MCF 10A (cell line): ENCODE data around the gene BMPR1B. TPM values are rescaled to one million over a fixed set of nuclear protein-coding genes. Genes with fewer than 3 reads are reported as not detected.

ENCODE experiments used
- BruUV-seq: library from RNA; stranded (reverse); fragments of 400-500 nt; replicated peaks from 2 replicates; lab custom pipeline; 2021; lab: Mats Ljungman, UMichigan
- CTCF ChIA-PET: fragments of 300-600 bp; sonication (Branson Sonifier 250); formaldehyde crosslinking; extraction: SDS; loops from one replicate; lab custom pipeline; 2021; ENCODE audit warnings: antibody characterized with exemption, inconsistent platforms; lab: Yijun Ruan, JAX
- POLR2A ChIA-PET: fragments of 300-600, 350-650 bp; sonication (Branson Sonifier 250); formaldehyde crosslinking; extraction: SDS; loops from one replicate; lab custom pipeline; 2020; ENCODE audit warnings: antibody characterized with exemption, inconsistent platforms; lab: Yijun Ruan, JAX
- DNase-seq: peaks from one replicate; pipeline ENCODE4 v3.0.0-alpha.2; 2018; ENCODE audit not compliant: unreplicated experiment
- H3K27ac Mint-ChIP-seq: one replicate; pipeline ENCODE4 v1.8.0; 2022; ENCODE audit warnings: mild to moderate bottlenecking, low read depth, mixed read lengths; ENCODE audit not compliant: unreplicated experiment
- H3K27me3 Mint-ChIP-seq: one replicate; pipeline ENCODE4 v1.8.0; 2022; ENCODE audit warnings: mixed read lengths; ENCODE audit not compliant: insufficient read depth, unreplicated experiment
- H3K36me3 Mint-ChIP-seq: one replicate; pipeline ENCODE4 v1.8.0; 2022; ENCODE audit warnings: mild to moderate bottlenecking, moderate library complexity, mixed read lengths; ENCODE audit not compliant: insufficient read depth, unreplicated experiment
- H3K4me1 Mint-ChIP-seq: one replicate; pipeline ENCODE4 v1.8.0; 2022; ENCODE audit warnings: mixed read lengths; ENCODE audit not compliant: insufficient read depth, unreplicated experiment
- H3K4me3 Mint-ChIP-seq: one replicate; pipeline ENCODE4 v1.8.0; 2022; ENCODE audit warnings: mild to moderate bottlenecking, moderate library complexity, mixed read lengths; ENCODE audit not compliant: unreplicated experiment
- H3K9me3 Mint-ChIP-seq: one replicate; pipeline ENCODE4 v1.8.0; 2022; ENCODE audit warnings: mixed read lengths; ENCODE audit not compliant: unreplicated experiment
- intact Hi-C: fragments of 100-400 bp; cut with micrococcal nuclease; formaldehyde crosslinking; loops from 2 replicates; pipeline ENCODE4 v1.14.1; 2022
- total RNA-seq: library from RNA; stranded (reverse); gene quantifications from 2 replicates; pipeline ENCODE4 v1.2.3, GENCODE V29; 2022
- TF ChIP-seq, protein P1 (sequence below): fragments of 200-600 bp; IDR thresholded peaks from one replicate; pipeline ENCODE4 v1.8.0; 2022; ENCODE audit warnings: antibody characterized with exemption, mild to moderate bottlenecking; ENCODE audit not compliant: unreplicated experiment

Gene BMPR1B
- total RNA-seq, 1 experiment from 2014 or later = 18.8 TPM

DNA sequence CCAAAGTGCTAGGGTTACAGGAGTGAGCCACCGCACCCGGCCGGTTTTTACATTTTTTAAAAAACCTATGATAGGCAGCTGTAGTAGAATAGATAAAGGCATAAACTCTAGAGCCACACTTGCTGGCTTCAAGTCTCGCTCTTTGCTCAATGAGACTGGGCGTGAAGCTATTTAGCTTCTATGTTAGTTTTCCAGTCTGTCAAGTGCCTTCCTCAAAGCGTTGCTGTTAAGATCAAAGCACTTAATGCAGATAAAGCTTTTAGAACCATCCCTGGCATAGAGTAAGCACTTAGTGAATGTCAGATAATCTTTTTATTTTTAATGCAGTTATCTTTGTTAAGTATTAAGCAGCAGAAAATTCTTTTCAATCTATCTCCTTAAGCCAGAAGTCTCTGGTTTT lies 42.0 kb upstream of the BMPR1B start:
- CTCF ChIA-PET = interaction anchor here (0.6 to 0.9 kb wide), 2 partner anchors 15 to 16 kb away, joined by 3 read pairs; no protein-coding TSS in a partner anchor
- Mint-ChIP-seq H3K27me3 (no peaks in the 10 kb centered on the region), H3K36me3 (no peaks in the 10 kb centered on the region), H3K27ac (no peak overlapping the region), H3K4me1 (no peaks in the 10 kb centered on the region), H3K9me3 (no peaks in the 10 kb centered on the region), H3K4me3 (no peak overlapping the region)
- TF ChIP-seq, protein P1, sequence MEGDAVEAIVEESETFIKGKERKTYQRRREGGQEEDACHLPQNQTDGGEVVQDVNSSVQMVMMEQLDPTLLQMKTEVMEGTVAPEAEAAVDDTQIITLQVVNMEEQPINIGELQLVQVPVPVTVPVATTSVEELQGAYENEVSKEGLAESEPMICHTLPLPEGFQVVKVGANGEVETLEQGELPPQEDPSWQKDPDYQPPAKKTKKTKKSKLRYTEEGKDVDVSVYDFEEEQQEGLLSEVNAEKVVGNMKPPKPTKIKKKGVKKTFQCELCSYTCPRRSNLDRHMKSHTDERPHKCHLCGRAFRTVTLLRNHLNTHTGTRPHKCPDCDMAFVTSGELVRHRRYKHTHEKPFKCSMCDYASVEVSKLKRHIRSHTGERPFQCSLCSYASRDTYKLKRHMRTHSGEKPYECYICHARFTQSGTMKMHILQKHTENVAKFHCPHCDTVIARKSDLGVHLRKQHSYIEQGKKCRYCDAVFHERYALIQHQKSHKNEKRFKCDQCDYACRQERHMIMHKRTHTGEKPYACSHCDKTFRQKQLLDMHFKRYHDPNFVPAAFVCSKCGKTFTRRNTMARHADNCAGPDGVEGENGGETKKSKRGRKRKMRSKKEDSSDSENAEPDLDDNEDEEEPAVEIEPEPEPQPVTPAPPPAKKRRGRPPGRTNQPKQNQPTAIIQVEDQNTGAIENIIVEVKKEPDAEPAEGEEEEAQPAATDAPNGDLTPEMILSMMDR = no peak
- no TSS peak for BruUV-seq
- POLR2A ChIA-PET = no interaction called here
- intact Hi-C loops = no loop called here
- DNase-seq = no peak

GRCh38 chr4:94721310-94721709 lies 36.4 kb upstream of the BMPR1B start:
- DNase-seq = no peak
- intact Hi-C loops = no loop called here
- TF ChIP-seq, protein P1 = no peak
- Mint-ChIP-seq H3K36me3 (no peaks in the 10 kb centered on the region), H3K4me3 (no peak overlapping the region), H3K27ac (no peak overlapping the region), H3K4me1 (no peaks in the 10 kb centered on the region), H3K27me3 (no peaks in the 10 kb centered on the region), H3K9me3 (no peaks in the 10 kb centered on the region)
- BruUV-seq = no TSS peak
- ChIA-PET CTCF (interaction anchor here (0.6 kb wide), 1 partner anchor 287 kb away, joined by 3 read pairs; no protein-coding TSS in a partner anchor), POLR2A (no interaction called here)

GRCh38 chr4:94722270-94722669 lies 35.5 kb upstream of the BMPR1B start:
- intact Hi-C loops = no loop called here
- Mint-ChIP-seq H3K9me3 (no peaks in the 10 kb centered on the region), H3K36me3 (no peaks in the 10 kb centered on the region), H3K27ac (no peak overlapping the region), H3K27me3 (no peaks in the 10 kb centered on the region), H3K4me3 (no peak overlapping the region), H3K4me1 (peaks cover 6% of the 10 kb centered on the region)
- DNase-seq = no peak
- TF ChIP-seq, protein P1 = no peak
- ChIA-PET POLR2A (interaction anchor here (1.6 kb wide), 1 partner anchor 15 kb away, joined by 3 read pairs; no protein-coding TSS in a partner anchor), CTCF (interaction anchor here (0.6 to 1.0 kb wide), 4 partner anchors 34 to 405 kb away, joined by 3 to 4 read pairs (median 3); no protein-coding TSS in a partner anchor)
- no TSS peak for BruUV-seq

- POLR2A ChIA-PET = interaction anchor here (0.6 to 1.6 kb wide), 2 partner anchors 15 to 107 kb away, joined by 3 read pairs; no protein-coding TSS in a partner anchor
- Mint-ChIP-seq H3K27me3 (no peaks in the 10 kb centered on the region), H3K27ac (no peak overlapping the region), H3K9me3 (no peaks in the 10 kb centered on the region), H3K4me3 (no peak overlapping the region), H3K4me1 (peaks cover 6% of the 10 kb centered on the region), H3K36me3 (no peaks in the 10 kb centered on the region)
- TF ChIP-seq, protein P1 = no peak
- no TSS peak for BruUV-seq
- DNase-seq = no peak
- intact Hi-C loops = no loop called here
- CTCF ChIA-PET = interaction anchor here (0.6 to 1.0 kb wide), 5 partner anchors 8 to 404 kb away, joined by 3 to 4 read pairs (median 3); no protein-coding TSS in a partner anchor
Measured at GRCh38 chr4:94722748-94723147, 35.0 kb upstream of the BMPR1B start.
